ENCODE data around the gene MUL1.

GRCh38 chr1:20493309-20493708 lies 14.6 kb downstream of the MUL1 start:
- TF ChIP-seq, protein P1, sequence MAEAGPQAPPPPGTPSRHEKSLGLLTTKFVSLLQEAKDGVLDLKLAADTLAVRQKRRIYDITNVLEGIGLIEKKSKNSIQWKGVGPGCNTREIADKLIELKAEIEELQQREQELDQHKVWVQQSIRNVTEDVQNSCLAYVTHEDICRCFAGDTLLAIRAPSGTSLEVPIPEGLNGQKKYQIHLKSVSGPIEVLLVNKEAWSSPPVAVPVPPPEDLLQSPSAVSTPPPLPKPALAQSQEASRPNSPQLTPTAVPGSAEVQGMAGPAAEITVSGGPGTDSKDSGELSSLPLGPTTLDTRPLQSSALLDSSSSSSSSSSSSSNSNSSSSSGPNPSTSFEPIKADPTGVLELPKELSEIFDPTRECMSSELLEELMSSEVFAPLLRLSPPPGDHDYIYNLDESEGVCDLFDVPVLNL (CRISPR knock-in tag; IDR thresholded peaks at IDR 0.05; ENCODE audit: borderline replicate concordance, low read depth): no peak
- no peak for TF ChIP-seq CTCF (IDR thresholded peaks at IDR 0.05)
- no peak for TF ChIP-seq ZNF512 (CRISPR knock-in tag; IDR thresholded peaks at IDR 0.05; ENCODE audit: borderline replicate concordance)

Measured in WTC11 (cell line).